ENCODE results near the gene SRRM1. TPM values are rescaled to one million over a fixed set of nuclear protein-coding genes. Genes with fewer than 3 reads are reported as not detected.

The SRRM1 gene
- total and polyA plus RNA-seq, 2 of the 8 experiments (the other 6 are each of a cell fraction or from before 2014, with no cell fraction given): 77.1 to 255 TPM

DNA sequence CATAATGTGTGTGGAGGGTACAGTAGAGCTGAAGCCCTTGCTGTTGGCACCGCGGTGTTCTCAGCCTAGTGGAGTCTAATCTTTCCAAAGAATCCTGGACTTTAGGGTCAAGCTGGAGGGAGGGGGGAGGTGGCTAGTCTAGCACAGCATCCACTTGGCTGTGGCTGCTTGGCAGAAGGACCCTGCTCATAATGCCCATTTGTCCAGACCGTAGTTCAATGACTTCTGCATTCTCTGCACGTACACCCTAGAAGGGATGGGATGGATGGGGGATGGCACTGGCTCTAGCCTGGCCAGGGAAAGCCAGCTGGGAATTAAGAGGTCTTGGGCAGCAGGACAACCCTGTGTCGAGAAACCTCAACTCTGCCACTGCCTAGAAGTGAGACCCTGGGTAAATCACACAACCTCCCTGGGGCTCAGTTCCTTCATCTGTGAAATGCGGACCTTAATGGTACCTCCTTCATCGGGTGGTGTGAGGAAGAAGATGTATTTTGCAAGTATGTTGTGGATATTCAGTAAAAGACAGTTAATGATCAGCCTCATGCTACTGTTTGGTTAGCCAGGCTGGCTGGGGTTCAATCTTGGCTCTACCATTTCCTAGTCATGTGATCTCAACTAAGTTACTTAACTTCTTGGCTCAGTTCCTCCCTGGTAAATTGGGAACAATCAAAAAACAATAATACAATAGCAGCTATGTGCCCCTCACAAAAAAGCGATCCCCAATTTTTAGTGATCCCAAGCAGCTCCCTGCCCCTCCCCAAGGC, 75.0 kb downstream of the SRRM1 start:
- CTCF ChIA-PET (ENCODE audit: partially characterized antibody): interaction anchor here (0.6 to 2.3 kb wide), 10 partner anchors 9 to 126 kb away, joined by 3 to 6 read pairs (median 4); no protein-coding TSS in a partner anchor
- Histone ChIP-seq H3K23ac (ENCODE audit: insufficient read length) (no peak overlapping the region), H2BK5ac (ENCODE audit: low read depth, low read length) (no peak overlapping the region), H3K4me3 (ENCODE audit: extremely low read depth in 1 of 4, insufficient read depth in 2 of 4, low read depth in 3 of 4, low read length in 4 of 4) (no peak overlapping the region), H3K9me3 (ENCODE audit: insufficient read depth in 2 of 2, low read depth in 1 of 2, low read length in 1 of 2) (peaks cover 0 to 3% of the 10 kb centered on the region in 2 experiments; a peak in 1 of 4 replicates), H3K36me3 (ENCODE audit: control insufficient read depth in 2 of 4, insufficient read depth in 4 of 4, low read length in 3 of 4) (no peaks in the 10 kb centered on the region), H3K4ac (replicated peaks; ENCODE audit: insufficient read length, low read depth, low read length) (no peak overlapping the region), H3K4me2 (ENCODE audit: insufficient read depth in 1 of 2, low read depth in 2 of 2, low read length in 2 of 2) (no peak overlapping the region), H3K79me2 (ENCODE audit: control insufficient read depth in 1 of 2, insufficient read depth in 2 of 2, low read length in 2 of 2) (no peaks in the 10 kb centered on the region), H4K91ac (replicated peaks; ENCODE audit: insufficient read length, low read length) (no peak overlapping the region), H3K27me3 (replicated peaks in 1 of 4; ENCODE audit: control insufficient read depth in 3 of 4, extremely low read depth in 1 of 4, insufficient read depth in 3 of 4, low read length in 3 of 4) (no peaks in the 10 kb centered on the region), H3K27ac (ENCODE audit: low read depth, low read length) (no peak overlapping the region), H2BK15ac (ENCODE audit: low read length) (no peak overlapping the region), H2BK12ac (ENCODE audit: low read depth, low read length) (no peak overlapping the region), H2BK120ac (replicated peaks; ENCODE audit: low read depth, low read length) (no peak overlapping the region), H3K14ac (ENCODE audit: insufficient read length) (no peak overlapping the region), H3K9ac (replicated peaks in 1 of 4; ENCODE audit: extremely low read depth in 1 of 4, low read depth in 3 of 4, low read length in 3 of 4) (no peak overlapping the region), H4K20me1 (replicated peaks in 1 of 2; ENCODE audit: control insufficient read depth in 1 of 2, insufficient read depth in 2 of 2, low read length in 2 of 2) (no peaks in the 10 kb centered on the region), H2AK5ac (ENCODE audit: low read depth, low read length) (no peak overlapping the region), H3K18ac (ENCODE audit: extremely low read depth, low read length) (no peak overlapping the region), H2BK20ac (ENCODE audit: low read length) (no peak overlapping the region), H4K5ac (ENCODE audit: insufficient read length, low read depth, low read length) (no peak overlapping the region), H2AFZ (ENCODE audit: low read length) (no peak overlapping the region), H3K56ac (replicated peaks; ENCODE audit: insufficient read length, low read depth, low read length) (no peak overlapping the region), H4K8ac (ENCODE audit: extremely low read depth, insufficient read depth, low read length) (no peak overlapping the region), H3K79me1 (ENCODE audit: low read depth, low read length) (no peaks in the 10 kb centered on the region), H3K23me2 (ENCODE audit: low read depth, low read length) (no peaks in the 10 kb centered on the region), H3K4me1 (replicated peaks in 1 of 4; ENCODE audit: control insufficient read depth in 3 of 4, insufficient read depth in 4 of 4, low read length in 3 of 4) (no peaks in the 10 kb centered on the region; a peak in 1 of 7 replicates)
- no peak for TF ChIP-seq ASH2L (IDR thresholded peaks at IDR 0.05; ENCODE audit: low read length)
- no peak for TF ChIP-seq CTBP2 (IDR thresholded peaks at IDR 0.05; ENCODE audit: borderline replicate concordance, insufficient read depth, insufficient read length, low read length)
- no peak for TF ChIP-seq TCF12 (IDR thresholded peaks at IDR 0.05; ENCODE audit: low read depth, low read length)
- no peak for TF ChIP-seq SP1 (IDR thresholded peaks at IDR 0.05; ENCODE audit: low read depth, low read length)
- no peak for TF ChIP-seq TAF7 (optimal IDR thresholded peaks at IDR 0.05; ENCODE audit: borderline replicate concordance, low read depth, low read length)
- TF ChIP-seq YY1 (IDR thresholded peaks at IDR 0.05; ENCODE audit: low read depth, low read length): no peak
- TF ChIP-seq KDM1A (IDR thresholded peaks at IDR 0.05; ENCODE audit: borderline replicate concordance, low read length): no peak
- TF ChIP-seq MAX (IDR thresholded peaks at IDR 0.05): no peak
- TF ChIP-seq CEBPB (IDR thresholded peaks at IDR 0.05; ENCODE audit: low read depth, low read length): no peak
- FAIRE-seq: no peak
- no peak for DNase-seq (ENCODE audit: low read depth in 1 of 2, low spot score in 2 of 2)
- WGBS, 2 experiments (ENCODE audit: extremely low coverage in 1 of 2, insufficient coverage in 1 of 2, insufficient read length in 1 of 2, insufficient replicate concordance in 2 of 2, low coverage in 1 of 2, low lambda C conversion rate in 2 of 2, missing lambda C conversion rate in 1 of 2): 95% methylated on average over 8 of the region's 8 CpGs; no CpG with 5 or more reads in 1 of the 2 experiments
- POLR2A ChIA-PET (ENCODE audit: partially characterized antibody): interaction anchor here (1.0 to 3.0 kb wide), 4 partner anchors 7 to 71 kb away, joined by 3 to 12 read pairs (median 5); partner anchors contain the start of gene CLIC4

All from H1 (cell line).